GM04504 (cell line): Measurements from ENCODE around the gene BORA.
"Not testable (repeated sequence)": the region's sequence is repeated elsewhere in the genome, so short reads cannot be mapped to it uniquely, and the experiment has no call there.

ENCODE experiments used
- DNase-seq: peaks from one replicate; pipeline ENCODE4 v3.0.0-alpha.2; 2012; ENCODE audit warnings: low read depth

BORA gene

DNA sequence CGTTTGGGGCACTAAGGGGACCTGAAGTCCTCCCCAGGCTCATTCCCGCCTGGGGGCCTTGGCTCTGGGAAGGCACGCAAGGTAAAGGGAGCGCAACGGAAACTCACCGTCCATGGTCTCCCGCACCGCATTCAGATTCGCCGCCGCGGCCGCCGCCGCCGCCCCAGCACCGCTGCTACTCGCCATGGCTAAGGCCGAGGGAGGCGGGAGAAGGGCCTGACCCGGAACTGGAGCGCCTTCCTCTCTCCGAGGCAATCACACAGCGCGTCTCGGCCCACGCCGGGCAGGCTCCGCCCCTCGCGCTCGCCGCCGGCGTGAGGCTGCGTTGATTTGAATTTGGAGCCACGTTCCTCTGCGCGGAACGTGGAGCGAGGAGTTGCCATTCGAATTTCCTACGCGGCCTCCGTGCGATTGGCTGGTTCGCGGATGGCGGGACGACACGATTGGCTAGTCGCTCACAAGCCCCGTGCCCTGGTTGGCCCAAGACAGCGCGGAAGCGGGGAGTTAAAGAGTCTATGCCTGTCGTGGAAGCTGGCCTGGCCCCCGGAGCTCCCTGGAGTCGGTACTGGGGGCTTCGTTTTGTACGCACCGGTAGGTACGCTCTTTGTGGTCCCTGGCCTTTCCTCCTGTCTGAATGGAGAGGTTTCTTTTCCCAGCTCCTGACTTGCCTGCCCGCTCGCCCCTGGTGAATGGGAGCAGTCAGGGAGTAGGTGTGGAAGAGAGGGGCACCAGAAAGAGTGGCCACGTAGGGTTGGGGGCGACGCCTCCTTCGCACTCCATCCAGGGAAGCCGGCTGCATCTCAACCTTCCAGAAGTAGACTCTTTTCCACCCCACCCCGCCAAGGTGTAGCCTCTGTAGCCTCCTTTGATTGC lies at the start of gene BORA, which contains the start of gene MZT1:
BORA (plus strand) TSS at position 507 of the 873 bp plus-strand sequence. CDS start 1,018 bp downstream, outside the sequence.
MZT1 (minus strand) TSS at position 213 of the 873 bp plus-strand sequence; CDS start at position 186, 27 bp downstream.
- peak; percentile 96 for DNase-seq

DNA sequence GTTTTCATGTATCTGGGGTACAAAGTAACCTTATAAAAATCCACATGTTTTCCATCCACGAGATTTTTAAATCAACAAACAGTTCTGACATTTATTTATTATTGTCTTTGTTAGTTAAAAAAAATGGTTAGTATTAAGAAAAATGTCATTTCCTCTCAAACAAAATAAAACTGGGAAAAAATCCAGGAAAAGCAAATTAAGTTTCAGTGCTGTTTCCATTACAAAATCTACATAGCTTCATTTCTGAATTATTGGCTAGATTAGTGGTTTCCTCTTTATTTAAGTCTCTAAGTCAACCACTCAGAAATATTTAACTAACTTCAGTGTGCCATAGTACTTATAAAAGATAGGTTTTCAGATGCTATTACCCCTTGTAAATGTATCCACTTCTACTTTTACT lies 49.4 kb upstream of the BORA start:
- DNase-seq: no peak

DNA sequence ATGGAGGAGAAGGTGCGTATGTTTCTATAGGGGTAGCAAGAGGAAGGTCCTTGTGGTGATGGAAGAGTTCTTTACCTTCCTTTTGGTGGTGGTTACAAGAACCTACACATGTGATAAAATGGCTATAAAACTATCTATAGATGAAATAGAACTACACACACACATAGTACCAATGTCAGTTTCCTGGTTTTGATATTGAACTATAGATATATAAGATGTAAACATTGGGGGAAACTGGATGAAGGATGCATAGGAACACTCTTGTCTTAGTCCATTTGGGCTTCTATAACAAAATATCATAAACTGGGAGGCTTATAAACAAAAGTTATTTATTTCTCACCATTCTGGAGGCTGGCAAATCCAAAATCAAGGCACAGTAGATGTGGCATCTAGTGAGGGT lies 47.4 kb upstream of the BORA start:
- no peak for DNase-seq

DNA sequence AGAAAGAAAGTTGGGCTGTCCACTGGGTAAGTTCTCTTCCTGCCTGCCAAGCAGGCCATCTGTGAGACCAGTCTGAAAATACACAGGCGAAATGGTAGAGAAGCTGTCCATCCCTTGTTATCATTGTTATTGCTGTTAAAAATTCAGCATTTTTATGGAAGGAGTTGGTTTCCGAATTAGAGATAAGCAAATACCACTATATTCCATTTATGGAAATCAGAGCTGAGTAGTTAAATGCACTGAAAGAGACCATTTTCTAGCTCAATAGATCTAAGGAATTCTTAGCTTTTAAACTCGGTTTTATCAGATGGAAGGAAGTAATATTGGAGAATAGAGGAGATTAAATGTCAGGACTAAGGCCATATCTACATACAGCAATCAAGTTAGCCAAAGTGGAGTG lies 41.0 kb upstream of the BORA start:
- DNase-seq: no peak

DNA sequence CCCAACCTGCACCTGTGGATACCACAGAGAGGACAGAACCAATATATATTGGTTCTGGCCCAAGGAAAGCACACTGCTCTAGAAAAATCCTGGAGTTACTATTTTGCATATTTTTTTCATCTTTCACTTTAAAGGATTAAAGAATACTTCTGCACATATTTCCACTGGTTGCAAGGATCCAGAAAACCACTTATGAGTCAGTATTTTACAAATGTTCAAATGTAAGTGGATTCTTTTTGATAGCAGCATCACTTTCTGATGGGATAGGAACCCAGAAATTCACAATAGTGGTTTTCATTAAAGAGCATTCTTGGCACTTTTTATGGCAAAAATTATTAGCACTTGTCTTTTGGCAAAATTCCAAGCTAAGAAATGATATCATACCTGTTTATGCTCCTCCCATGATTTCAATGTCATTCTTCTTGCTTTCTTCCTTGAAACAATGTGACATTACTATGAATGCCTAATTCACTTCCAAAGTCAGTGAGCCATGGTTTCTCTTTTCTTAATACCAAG lies 38.5 kb upstream of the BORA start:
- DNase-seq: no peak

DNA sequence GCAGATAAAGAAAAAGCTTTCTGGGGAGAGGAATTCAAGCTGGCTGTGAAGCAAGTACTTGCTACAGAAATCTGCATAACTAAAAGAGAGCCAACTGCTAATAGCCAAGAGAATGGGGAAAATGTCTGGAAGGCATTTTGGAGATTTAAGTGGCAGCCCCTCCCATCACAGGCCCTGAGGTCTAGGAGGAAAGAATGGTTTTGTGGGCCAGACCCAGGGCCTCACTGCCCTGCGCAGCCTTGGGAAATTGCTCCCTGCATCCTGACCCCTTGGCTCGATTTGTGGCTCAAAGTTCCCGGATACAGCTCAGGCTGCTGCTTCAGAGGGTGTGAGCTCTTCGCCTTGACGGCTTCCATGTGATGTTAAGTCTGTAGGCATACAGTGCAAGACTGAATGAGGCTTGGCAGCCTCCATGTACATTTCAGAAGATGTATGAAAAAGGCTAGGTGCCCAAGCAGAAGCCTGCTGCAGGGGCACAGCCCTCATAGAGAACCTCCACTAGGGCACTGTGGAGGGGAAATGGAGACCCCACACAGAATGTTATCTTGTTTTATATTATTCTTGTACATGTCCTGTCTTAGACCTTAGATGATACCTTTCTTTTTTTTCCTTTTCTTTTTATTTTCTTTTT lies 34.7 kb upstream of the BORA start:
- no peak for DNase-seq

DNA sequence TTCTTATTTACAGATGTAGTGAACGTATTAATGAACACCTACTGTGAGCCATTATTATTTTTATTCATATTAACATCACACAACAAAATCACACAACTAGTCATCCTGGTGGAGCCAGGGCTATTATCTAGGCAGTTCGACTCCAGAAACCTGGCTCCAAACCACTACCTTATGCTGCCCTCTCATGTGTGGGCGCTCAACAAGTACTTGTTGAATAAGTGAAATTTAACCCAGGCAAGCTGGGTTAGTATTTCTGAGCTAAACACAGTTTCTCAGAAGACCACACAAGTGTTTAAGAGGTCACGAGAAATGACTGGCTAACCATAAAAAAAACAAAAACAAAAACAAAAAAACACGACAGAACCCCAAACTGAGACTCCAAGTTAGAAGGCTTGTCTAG lies 33.9 kb upstream of the BORA start:
- no peak for DNase-seq

DNA sequence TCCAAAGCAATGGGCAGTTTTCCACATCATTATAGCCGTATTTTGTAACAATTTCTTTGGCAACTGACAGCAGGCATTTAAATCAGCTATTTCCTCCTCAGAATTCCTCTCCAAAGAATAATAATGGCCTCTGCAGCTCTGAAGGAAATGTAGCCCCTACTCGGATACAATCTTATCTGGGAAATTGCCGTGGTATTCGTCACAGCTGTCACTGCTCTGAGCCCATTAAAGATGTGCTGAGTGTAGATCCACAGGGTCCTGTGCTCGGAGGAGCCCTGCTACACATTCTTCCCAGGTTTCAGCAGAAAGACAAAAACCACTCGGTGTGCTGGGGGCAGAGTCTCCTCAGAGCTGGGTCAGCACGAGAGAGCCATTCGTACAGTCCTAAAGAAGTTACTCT lies 33.4 kb upstream of the BORA start:
- no peak for DNase-seq

DNA sequence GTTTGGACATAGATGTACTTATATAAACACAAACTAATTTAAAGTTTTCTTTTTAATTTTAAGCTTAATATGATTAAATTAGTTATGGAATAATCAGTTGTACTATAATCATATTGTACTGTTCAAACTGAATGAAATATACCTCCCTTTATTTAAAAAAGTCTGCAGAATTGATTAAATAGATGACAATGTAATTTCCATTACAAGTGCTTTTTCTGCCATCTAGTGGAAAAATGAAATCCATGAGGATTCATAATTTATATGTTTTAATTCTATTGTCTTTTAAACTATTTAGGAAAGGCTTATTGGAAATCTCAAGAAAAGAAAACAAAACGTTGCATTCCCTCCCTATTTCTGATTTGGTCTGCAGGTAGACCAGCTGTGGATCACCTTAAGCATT lies 31.1 kb upstream of the BORA start:
- no peak for DNase-seq

DNA sequence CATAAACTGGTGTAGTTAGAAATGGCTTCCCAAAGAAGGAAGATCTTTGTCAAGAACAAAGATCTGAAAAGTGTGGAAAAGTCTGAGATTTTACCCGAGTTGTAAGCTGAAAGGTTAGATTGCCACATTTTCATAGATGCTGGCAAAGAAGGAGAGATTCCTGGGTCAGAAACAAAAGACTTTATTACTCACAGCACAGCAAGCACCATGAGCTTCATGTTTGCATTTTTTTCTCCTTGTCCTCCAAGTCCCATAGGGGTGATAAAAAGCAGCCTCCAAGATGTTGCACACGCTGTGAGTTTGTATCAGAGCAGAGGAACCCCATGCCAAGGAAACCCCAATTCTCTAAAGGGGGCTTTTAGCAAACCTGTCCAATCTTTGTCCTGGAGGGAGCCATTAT lies 29.6 kb upstream of the BORA start:
- no peak for DNase-seq

DNA sequence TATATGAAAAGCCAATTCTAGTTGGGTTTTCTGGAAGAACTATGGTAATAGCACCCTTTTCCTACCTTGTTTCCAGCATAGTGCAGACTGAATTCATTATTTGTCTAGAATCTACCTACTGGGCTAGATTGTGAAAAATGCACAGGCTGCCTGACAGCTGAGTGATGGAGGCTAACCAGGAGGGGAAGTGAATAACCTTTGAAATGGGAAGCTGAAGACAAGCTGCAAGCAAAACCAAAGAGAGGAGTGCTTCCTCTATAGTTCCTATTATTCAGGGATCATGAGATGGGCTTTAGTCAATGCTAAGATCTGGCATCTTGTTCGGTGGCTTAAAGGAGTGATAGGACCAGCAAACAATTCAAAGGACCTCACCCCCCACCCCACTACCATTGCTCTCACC lies 27.2 kb upstream of the BORA start:
- DNase-seq: no peak

DNA sequence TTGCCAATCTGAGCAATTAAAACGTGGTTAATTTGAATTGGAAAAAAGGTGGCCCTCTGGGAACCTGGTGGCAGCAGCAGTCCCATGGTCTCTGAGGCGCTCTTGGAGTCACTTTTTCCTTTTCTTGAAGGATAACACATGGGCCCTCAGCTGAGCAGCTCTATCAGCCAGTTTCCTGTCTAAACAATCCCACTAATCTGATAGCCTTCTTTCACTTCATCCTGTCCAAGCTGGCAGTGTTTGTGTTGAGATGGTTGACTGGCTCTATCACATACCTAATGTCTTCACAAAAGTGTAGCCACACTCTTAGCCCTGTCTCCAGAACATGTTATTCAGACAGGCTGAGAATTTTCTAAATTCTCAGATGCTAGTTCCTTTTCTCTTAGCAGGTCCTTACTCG lies 10.9 kb upstream of the BORA start:
- no peak for DNase-seq

DNA sequence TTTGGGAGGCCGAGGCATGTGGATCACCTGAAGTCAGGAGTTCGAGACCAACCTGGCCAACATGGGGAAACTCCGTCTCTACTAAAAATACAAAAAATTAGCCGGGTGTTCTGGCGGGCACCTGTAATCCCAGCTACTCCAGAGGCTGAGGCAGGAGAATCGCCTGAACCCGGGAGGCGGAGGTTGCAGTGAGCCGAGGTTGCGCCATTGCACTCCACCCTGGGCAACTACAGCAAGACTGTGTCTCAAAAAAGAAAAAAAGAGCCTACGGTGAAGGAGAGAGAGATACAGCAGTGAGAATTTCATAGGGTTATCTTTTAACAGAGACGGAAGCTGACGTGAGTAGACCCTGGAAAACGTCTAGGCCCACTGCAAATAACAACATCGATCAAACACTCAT lies 1.5 kb upstream of the BORA start:
- DNase-seq: not testable (repeated sequence)

DNA sequence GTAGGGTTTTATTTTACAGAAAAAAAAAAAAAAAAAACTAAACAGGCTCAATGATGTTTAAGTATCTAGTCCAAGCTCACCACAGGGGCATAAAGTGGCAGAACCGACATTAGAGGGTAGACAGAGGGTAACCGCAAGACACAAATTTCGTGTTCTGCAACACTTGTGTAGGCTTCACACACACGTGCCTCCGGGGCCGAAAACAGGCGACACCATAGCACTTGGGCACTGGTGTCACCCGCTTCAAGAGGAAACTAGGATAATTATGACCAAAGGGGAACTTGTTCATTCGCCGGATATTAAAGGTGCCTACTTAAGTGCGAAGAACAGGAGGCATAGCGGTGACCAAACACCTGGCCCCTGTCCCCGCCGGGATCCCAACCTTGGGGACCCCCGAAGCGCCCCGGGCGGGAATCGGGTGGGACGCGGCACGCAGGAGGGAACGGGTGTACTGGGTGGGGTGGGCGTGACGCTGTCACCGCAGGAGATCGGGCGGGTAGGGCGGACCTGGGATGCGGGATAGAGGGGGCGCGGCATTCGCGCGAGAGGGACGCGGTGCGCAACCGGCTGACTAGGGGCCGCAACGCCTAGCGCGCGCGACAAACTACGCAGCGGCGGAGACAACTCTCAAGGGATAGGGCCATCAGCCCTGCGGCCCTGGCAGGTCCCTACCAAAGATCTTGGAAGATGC lies 852 bp upstream of the BORA start:
- no peak for DNase-seq

DNA sequence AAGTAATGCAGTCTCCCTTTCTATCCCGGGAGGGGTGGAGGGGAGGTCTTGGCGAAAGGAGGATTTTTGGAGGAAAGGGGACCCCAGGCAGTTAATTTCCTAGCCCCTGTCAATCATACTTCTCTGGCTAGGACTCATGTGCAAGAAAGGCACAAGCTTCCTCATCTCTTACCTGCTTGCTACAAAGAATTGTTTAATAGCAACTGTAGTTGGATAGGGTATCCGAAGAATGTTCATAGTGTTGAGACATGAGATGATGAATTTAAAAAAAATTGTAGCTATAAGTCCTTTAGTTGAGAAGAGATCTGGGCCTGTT lies 525 bp downstream of the BORA start:
- no peak for DNase-seq

DNA sequence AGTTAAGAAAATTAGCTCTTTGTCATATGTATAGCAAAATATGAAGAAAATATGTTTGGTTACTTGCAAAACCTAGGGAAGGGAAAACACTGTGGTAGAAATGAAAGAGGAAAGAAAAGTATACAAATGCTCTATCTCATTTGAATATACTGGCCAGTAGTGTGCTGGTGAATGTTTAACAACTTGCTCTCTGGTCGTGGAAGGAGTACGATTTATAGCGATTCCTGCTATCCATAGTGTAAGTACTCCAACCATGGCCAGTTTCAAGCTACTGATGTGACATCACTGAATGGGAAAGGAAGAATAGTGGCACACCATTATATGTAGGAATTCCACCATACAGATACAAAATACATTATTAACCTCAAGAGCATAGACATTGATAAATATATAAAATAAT lies 9.3 kb downstream of the BORA start:
- DNase-seq: no peak

DNA sequence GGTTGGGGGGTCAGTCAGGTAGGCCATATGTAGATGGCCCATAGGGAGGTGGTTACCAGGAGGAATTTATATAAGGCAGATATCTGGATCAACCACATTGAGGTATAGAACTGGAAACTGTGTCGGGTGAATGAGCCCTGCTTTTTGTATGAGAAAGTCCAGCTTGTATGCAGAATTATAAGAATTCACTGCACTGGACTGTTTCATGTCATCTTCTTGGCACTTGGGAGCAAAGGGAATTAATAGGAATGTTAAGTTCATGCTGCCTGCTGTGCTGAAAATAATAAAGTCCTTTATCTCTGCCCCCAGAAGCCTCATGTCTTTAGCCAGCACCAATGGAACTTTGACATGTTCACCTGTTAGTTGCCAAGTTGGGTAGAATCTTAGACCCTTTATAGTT lies 12.3 kb downstream of the BORA start:
- no peak for DNase-seq

DNA sequence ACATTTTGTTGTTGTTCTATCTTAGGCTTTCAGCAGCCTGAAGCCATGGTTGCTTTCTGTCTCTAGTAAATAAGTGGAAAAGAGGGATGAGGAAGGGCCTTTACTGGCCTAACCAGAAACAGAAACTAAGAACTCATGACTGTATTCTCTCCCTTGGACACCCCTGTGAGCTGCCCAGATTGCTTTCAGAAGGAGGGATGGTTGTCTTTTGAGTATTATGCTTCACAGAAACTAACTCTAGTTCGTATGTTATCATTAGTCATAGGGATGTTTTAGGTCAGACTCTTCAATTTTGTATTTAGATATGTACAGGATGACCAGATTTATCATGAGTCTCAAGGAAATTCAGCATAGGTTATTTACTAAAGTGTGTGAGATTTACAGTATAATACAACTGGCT lies 17.5 kb downstream of the BORA start:
- no peak for DNase-seq

DNA sequence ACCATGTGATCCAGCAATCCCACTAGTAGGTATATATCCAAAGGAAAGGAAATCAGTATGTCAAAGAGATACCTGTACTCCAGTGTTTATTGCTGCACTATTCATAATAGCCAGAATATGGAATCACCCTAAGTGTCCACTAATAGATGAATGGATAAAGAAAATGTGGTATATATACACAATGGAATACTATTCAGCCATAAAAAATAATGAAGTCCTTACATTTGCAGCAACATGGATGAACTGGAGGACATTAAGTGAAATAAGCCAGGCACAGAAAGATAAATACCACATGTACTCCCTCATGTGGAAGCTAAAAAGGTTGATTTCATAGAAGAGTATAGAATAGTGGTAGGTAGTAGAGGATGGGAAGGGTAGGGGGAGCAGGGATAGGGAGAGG lies 23.5 kb downstream of the BORA start:
- DNase-seq: no peak

DNA sequence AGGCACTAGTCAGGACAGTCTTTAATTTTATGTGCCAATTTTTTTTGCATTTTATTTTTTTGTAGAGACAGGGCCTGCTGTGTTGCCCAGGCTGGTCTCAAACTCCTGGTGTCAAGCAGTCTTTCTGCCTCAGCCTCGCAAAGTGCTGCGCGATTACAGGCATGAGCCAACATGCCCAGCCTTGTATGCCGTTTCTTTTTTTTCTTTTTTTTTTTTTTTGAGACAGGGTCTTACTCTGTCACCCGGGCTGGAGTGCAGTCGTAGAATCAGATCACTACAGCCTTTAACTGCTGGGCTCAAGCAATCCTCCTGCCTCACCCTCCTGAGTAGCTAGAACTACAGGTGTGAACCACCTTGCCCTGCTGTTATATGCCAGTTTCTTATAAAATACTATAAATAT lies 26.4 kb downstream of the BORA start:
- DNase-seq: no peak

DNA sequence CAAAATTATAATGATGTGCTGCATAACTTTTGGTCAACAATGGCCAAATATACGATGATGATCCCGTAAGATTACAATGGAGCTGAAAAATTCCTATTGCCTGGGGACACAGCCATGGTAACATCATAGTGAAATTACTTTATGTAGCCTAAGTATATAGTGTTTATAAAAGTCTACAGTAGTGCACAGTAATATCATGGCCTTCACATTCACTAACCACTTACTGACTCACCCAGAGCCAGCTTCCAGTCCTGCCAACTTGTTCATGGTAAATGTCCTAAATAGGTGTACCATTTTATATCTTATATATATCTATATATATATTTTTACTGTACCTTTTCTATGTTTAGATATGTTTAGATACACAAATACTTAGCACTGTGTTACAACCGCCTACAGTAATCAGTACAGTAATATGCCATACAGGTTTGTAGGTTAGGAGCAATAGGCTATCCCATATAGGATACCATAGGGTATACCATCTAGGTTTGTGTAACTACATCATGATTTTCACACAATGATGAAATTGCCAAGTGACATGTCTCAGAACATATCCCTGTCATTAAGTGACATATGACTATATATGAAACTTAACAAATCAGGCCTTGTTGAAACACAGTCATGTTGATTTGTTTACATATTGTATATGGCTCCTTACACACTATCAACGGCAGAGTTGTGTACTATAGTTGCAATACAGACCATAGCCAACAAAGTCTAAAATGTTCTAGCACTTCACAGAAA lies 30.2 kb downstream of the BORA start:
- no peak for DNase-seq

DNA sequence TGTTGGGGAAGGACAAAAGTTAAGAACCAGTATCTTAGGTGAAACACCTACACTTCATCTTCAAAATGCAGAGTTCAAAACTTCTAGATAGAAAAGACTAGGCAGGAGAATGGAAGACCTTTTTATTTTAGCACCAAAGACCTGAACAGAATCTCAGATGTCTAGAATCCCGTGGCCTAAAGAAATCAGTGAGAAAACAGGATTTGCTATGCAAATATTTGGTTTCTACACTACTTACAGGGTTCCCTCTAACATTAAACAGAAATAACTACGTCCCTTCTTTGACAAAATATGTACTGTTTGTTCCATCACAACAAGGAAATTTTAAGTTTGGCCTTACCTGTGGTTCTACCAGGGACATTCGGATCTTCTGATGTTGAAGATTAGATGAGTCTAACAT lies 32.5 kb downstream of the BORA start:
- DNase-seq: no peak
